Heart left ventricle (tissue), 16 donors: ENCODE measurements around the gene ABCC12. TPM values are rescaled to one million over a fixed set of nuclear protein-coding genes. Genes with fewer than 3 reads are reported as not detected.

Experiments
- ATAC-seq, 4 donors: fragments of 200-7000 bp; cut with Tn5 transposase; one replicate each; pipeline ENCODE4 v1.9.1; 2020 to 2022; ENCODE audit warnings: moderate library complexity in 4 of 4, mild to moderate bottlenecking in 3 of 4, moderate number of reproducible peaks in 1 of 4
- DNase-seq, 5 donors: peaks; one replicate each; pipeline ENCODE4 v3.0.0-alpha.2; 2020
- H3K27ac ChIP-seq, 12 donors: fragments of 200-600 bp; sonication (generic) in 4 of 12; one replicate each; pipeline versions ENCODE4 v1.5.0 to v1.8.0; 2016 to 2022; ENCODE audit warnings: mild to moderate bottlenecking in 2 of 12
- H3K27me3 ChIP-seq, 9 donors: fragments of 200-600 bp; sonication (generic) in 2 of 9; one replicate each; pipeline versions ENCODE4 v1.5.1 to v1.8.0; 2016 to 2022; ENCODE audit warnings: mild to moderate bottlenecking in 3 of 9
- H3K36me3 ChIP-seq, 9 donors: fragments of 200-600 bp; sonication (generic) in 2 of 9; one replicate each; pipeline versions ENCODE4 v1.5.0 to v1.8.0; 2018 to 2022; ENCODE audit warnings: mild to moderate bottlenecking in 2 of 9
- H3K4me1 ChIP-seq, 12 donors: fragments of 200-600 bp; sonication (generic) in 4 of 12; one replicate each; pipeline versions ENCODE4 v1.5.0 to v1.8.0; 2016 to 2022; ENCODE audit warnings: mild to moderate bottlenecking in 3 of 12
- H3K4me3 ChIP-seq, 12 donors: fragments of 200-600 bp; sonication (generic) in 4 of 12; one replicate each; pipeline versions ENCODE4 v1.5.0 to v1.8.0; 2017 to 2022; ENCODE audit warnings: mild to moderate bottlenecking in 9 of 12, moderate library complexity in 4 of 12
- H3K9me3 ChIP-seq, 12 donors: fragments of 200-600 bp; sonication (generic) in 4 of 12; one replicate each; pipeline versions ENCODE4 v1.5.0 to v1.8.0; 2016 to 2022; ENCODE audit warnings: mild to moderate bottlenecking in 1 of 12
- POLR2A ChIP-seq, 2 donors: fragments of 450-650 bp; IDR thresholded peaks; one replicate each; pipeline ENCODE4 v1.6.1; 2017; ENCODE audit warnings: antibody characterized with exemption in 2 of 2, mild to moderate bottlenecking in 2 of 2, moderate library complexity in 2 of 2
- WGBS, 4 donors: extraction: QIAGEN DNeasy Blood & Tissue Kit in 2 of 4; methylation state at CpG; one replicate each; pipeline versions ENCODE4 v1.1.5 to v1.1.7; 2013 to 2018; 5-methylcytosine and 5-hydroxymethylcytosine counted together
- intact Hi-C, 10 donors: fragments of 100-400 bp; cut with DNase I; formaldehyde crosslinking; loops; one replicate each; pipeline versions ENCODE4 v1.11.1 to v1.14.2; 2022
- polyA plus RNA-seq, 2 donors: library from polyadenylated mRNA; stranded (reverse); fragments of 200-250 nt; gene quantifications; one replicate each; pipeline ENCODE4 v1.2.3, GENCODE V29; 2013
- total RNA-seq, 9 donors: library from RNA; depleted of rRNA in 2 of 9; stranded (reverse); fragments of >200 nt in 2 of 9; fragmentation: NEBNext Ultra II Directional in 3 of 9; extraction: Animal tissue kit (Norgen Biotek cat#: 25700) in 3 of 9; gene quantifications; one replicate each; pipeline versions ENCODE4 v1.1.0 to v1.2.4, GENCODE V29; 2016 to 2023
- TF ChIP-seq, protein P1 (sequence below), 12 donors: fragments of 200-600 bp; sonication (generic) in 4 of 12; IDR thresholded peaks; one replicate each; pipeline versions ENCODE4 v1.5.0 to v1.8.0; 2018 to 2022; ENCODE audit warnings: antibody characterized with exemption in 12 of 12, mild to moderate bottlenecking in 5 of 12
- donor health status: ischemic (EF 13 %, LVEDD 7.1; RV severe dilation, severe dysfunction).
- donor health status: healthy with polysubstance abuse.
- donor health status: DM: no; HTN: yes; CAD: no.
- donor health status: DM: no; HTN: no; CAD: no.
- donor health status: ischemic (EF 25% LVEDD 6.9; RV normal size, moderate dysfunction).
- donor health status: ischemic (EF 25% LVEDD 5.7; RV mildly dilated, moderate dysfunction).
- donor health status: healthy.
- donor health status: DM: yes; HTN: yes; CAD: no.
- donor health status: ischemic (EF 35%, LVEDD 5.7; RV mildly dilated, moderate dysfunction).
- donor health status: nonischemic (EF 11% LVEDD 7.7; RV severe dilation, severe dysfunction).
- donor health status: DM: yes; HTN: yes; CAD: no.
- donor health status: PGD.
- donor health status: ischemic (EF 29% LVEDD 5.4; RV normal size, mild dysfunction).
- donor health status: nonischemic (EF 23%, LVEDD 6.1; RV moderate dilation, normal function).

The ABCC12 gene
- total and polyA plus RNA-seq, 11 donors, result 0.08 to 0.27 (median 0.10) TPM; not detected in 7

DNA sequence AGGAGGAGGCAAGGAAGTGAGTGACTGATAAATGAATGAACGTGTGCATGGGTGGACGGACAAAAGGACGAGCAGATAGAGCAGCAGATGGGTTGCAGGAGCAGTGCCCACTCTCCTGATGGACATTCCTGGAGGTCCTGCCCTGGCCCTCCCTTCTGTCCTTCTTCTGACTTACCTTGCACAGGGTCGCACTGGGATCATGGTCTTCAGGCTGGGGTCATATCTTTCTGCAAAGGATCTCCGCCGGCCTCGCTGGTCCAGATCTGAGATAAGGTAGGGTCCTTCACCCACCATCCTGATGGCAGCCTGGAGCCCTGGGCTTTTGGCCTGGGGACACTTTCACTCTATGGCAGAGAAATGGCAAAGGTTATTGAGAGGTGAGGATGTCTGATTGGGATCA lies 9.7 kb downstream of the ABCC12 start:
- ATAC-seq (no peak), DNase-seq (no peak)
- WGBS, 4 donors, result 86 to 91% (median 89%) methylated on average over 7 of the region's 7 CpGs
- Histone ChIP-seq H3K4me1 (no peaks in the 10 kb centered on the region), H3K27me3 (no peaks in the 10 kb centered on the region), H3K27ac (no peak overlapping the region), H3K4me3 (no peak overlapping the region), H3K36me3 (no peaks in the 10 kb centered on the region), H3K9me3 (peaks cover 0 to 22% (median 6%) of the 10 kb centered on the region in 12 donors)
- intact Hi-C loops, result no loop called here
- TF ChIP-seq, protein P1, sequence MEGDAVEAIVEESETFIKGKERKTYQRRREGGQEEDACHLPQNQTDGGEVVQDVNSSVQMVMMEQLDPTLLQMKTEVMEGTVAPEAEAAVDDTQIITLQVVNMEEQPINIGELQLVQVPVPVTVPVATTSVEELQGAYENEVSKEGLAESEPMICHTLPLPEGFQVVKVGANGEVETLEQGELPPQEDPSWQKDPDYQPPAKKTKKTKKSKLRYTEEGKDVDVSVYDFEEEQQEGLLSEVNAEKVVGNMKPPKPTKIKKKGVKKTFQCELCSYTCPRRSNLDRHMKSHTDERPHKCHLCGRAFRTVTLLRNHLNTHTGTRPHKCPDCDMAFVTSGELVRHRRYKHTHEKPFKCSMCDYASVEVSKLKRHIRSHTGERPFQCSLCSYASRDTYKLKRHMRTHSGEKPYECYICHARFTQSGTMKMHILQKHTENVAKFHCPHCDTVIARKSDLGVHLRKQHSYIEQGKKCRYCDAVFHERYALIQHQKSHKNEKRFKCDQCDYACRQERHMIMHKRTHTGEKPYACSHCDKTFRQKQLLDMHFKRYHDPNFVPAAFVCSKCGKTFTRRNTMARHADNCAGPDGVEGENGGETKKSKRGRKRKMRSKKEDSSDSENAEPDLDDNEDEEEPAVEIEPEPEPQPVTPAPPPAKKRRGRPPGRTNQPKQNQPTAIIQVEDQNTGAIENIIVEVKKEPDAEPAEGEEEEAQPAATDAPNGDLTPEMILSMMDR (IDR thresholded peaks at IDR 0.05), result no peak
- TF ChIP-seq POLR2A (IDR thresholded peaks at IDR 0.05), result no peak

DNA sequence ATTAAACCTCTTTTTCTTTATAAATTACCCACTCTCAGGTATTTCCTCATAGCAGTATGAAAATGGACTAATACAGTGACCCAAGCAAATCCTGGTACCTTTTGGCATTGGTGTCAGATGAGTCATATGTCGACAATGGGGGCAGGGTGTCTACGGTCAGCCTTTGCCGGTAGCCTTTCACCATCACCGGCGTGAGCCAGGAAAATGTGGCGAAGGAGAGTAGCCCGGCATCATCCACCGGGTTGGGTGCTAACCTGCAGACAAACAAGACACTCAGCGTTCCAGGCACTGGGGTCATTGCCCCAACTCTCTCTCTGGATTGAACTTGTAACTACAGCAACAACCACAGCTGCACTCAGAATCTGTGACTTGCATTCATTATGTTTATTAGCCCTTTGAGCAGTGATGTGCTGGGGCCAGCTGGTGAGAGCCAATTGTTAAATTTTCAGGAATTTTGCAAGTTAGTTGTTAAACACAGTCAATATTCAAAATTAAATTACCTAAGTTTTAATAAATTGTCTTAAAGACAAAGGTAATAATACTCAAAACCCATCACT lies 11.9 kb downstream of the ABCC12 start:
- TF ChIP-seq, protein P1 (IDR thresholded peaks at IDR 0.05), result no peak
- no peak for TF ChIP-seq POLR2A (IDR thresholded peaks at IDR 0.05)
- Histone ChIP-seq H3K27me3 (no peaks in the 10 kb centered on the region), H3K9me3 (peaks cover 0 to 10% (median 0%) of the 10 kb centered on the region in 12 donors), H3K27ac (no peak overlapping the region), H3K36me3 (no peaks in the 10 kb centered on the region), H3K4me3 (no peak overlapping the region), H3K4me1 (no peaks in the 10 kb centered on the region)
- 92 to 98% (median 97%) methylated on average over 9 of the region's 9 CpGs for WGBS, 4 donors
- intact Hi-C loops, result no loop called here
- ATAC-seq (no peak), DNase-seq (no peak)

DNA sequence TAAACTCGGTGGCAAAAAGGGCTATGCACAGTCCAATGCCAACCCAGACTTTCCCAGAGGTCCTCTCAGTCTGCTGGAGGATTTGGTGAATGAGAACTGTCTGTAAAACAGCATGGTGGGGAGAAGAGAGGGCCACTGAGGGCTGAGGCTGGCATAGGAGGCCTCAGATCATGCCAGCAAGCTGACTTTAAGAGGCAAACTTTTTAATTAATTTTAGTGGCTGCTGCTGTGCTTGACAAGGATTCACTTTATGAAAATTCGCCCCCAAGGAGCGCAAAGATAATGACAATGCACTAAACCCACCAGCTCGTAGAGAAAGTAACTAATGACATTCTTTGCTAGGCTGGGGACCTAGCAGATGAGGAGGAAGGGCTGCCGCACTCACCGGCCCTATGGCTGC lies 15.0 kb downstream of the ABCC12 start:
- TF ChIP-seq POLR2A (IDR thresholded peaks at IDR 0.05), result no peak
- TF ChIP-seq, protein P1 (IDR thresholded peaks at IDR 0.05), result no peak
- ATAC-seq, result no peak
- Histone ChIP-seq H3K36me3 (no peaks in the 10 kb centered on the region), H3K27ac (no peak overlapping the region), H3K4me3 (no peak overlapping the region), H3K27me3 (no peaks in the 10 kb centered on the region), H3K4me1 (peaks cover 3 to 26% (median 14%) of the 10 kb centered on the region in 12 donors), H3K9me3 (no peaks in the 10 kb centered on the region)
- intact Hi-C loops, result no loop called here
- 87 to 97% (median 96%) methylated on average over 6 of the region's 6 CpGs for WGBS, 4 donors
- DNase-seq, result no peak

DNA sequence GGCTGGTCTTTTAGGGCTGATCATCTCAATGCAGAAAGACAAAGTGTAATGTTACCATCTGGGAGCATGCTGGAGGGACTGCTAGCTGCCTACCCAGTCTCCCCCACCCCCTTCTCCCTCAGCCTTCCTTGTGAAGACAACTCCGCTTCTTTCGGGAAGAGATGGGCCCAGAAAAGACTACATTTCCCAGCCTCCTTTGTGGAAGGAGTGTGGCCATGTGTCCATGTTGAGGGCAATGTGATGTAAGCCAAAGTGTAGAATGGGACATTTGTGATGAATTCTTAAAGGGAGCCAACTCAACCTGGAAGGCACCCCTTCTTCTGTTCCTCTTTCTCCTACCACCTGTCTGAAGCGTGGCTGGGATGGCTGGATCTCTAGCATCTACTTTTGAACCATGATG lies 16.3 kb downstream of the ABCC12 start:
- ATAC-seq (no peak), DNase-seq (no peak)
- no peak overlapping the region for H3K4me3 ChIP-seq
- intact Hi-C loops, result no loop called here
- no peaks in the 10 kb centered on the region for H3K9me3 ChIP-seq
- H3K4me1 ChIP-seq, result peaks cover 3 to 26% (median 14%) of the 10 kb centered on the region in 12 donors
- no peak overlapping the region for H3K27ac ChIP-seq
- no peaks in the 10 kb centered on the region for H3K27me3 ChIP-seq
- WGBS, 4 donors, result 79 to 96% (median 93%) methylated on average over 3 of the region's 3 CpGs
- no peaks in the 10 kb centered on the region for H3K36me3 ChIP-seq
- TF ChIP-seq, protein P1 (IDR thresholded peaks at IDR 0.05), result no peak
- no peak for TF ChIP-seq POLR2A (IDR thresholded peaks at IDR 0.05)
